DMS79 treated with DMSO at 0.1 percent for 48 hours (cell line): ENCODE results near the gene CLASP1.
A peak's percentile ranks its signal among the peaks of the same experiment; 100 is the strongest.
"Not testable (repeated sequence)": the region's sequence is repeated elsewhere in the genome, so short reads cannot be mapped to it uniquely, and the experiment has no call there.

ENCODE experiments used
- DNase-seq: peaks from one replicate; lab custom pipeline; 2025; lab: John Stamatoyannopoulos, UW

The CLASP1 gene

GRCh38 chr2:121613774-121614173, 35.5 kb downstream of the CLASP1 start:
- DNase-seq = no peak

DNA sequence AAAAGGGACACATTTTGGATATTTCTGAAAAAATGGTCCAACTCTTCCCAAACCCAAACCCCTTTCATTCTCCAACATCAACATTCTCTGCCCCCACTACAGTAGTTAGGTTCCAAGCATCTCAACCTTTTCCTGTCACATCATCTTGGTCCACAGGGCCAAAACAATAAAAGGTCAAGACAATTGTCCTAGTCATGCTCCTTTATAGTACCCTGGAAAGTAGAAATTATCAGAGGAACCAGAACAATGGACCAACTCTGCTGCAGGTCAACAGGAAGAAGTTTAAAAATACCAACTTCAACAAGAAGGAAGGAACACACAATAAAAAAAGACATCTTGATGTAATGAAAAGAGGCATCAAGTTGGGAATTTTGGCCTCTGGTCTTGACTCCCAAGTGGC, 36.1 kb downstream of the CLASP1 start:
- no peak for DNase-seq

DNA sequence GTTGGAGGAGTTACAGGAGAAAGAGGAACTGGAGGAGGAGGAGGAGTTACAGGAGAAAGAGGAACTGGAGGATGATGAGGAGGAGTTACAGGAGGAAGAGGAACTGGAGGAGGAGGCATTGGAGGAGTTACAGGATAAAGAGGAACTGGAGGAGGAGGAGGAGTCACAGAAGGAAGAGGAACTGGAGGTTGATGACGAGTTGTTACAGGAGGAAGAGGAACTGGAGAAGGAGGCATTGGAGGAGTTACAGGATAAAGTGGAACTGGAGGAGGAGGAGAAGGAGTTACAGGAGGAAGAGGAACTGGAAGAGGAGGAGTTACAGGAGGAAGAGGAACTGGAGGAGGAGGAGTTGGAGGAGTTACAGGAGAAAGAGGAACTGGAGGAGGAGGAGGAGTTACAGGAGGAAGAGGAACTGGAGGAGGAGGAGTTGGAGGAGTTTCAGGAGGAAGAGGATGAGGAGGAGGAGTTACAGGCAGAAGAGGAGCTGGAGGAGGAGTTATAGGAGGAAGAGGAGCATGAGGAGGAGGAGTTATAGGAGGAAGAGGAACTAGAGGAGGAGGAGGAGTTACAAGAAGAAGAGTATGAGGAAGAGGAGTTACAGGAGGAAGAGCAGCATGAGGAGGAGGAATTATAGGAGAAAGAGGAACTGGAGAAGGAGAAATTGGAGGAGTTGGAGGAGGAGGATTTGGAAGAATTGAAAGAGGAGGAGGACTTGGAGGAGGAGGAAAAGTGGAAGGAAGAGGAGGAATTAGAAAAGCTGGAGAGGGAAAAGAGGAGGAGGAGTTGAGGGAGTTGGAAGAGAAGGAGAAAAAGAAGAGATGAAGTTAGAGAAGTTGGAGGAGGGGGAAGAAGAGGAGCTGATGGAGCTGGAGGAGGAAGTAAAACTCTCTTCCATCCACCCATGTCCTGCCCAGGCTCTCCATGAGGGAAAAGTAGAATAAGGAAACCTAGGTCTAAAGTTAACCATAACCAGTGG, 37.2 kb downstream of the CLASP1 start:
- DNase-seq = no peak

GRCh38 chr2:121611048-121611649, 38.1 kb downstream of the CLASP1 start:
- not testable (repeated sequence) for DNase-seq

GRCh38 chr2:121610487-121610874, 38.8 kb downstream of the CLASP1 start:
- not testable (repeated sequence) for DNase-seq

- no peak for DNase-seq
These were observed 40.3 kb downstream of the CLASP1 start for GRCh38 chr2:121608967-121609366.

DNA sequence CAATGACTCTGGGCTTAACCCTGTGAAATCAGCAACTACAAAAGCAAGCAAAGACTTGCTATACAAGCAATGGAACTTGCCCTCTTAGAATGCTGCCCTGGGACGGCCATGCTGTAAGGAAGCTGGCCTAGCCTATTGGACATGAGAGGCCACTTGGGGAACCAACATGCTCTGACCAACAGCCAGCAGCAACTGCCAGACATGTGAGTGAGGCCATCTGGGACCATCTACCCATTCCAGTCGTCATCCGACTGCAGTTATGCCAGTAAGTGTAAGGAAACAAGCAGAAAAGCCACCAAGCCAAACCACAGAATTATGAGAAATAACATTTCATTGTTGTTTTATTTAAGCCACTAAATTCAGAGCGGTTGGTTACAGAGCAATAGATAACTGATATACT, 40.9 kb downstream of the CLASP1 start:
- DNase-seq = no peak

GRCh38 chr2:121605820-121606733, 43.2 kb downstream of the CLASP1 start:
- DNase-seq = no peak

- DNase-seq = no peak
These were observed 46.1 kb downstream of the CLASP1 start for GRCh38 chr2:121603185-121603584.

DNA sequence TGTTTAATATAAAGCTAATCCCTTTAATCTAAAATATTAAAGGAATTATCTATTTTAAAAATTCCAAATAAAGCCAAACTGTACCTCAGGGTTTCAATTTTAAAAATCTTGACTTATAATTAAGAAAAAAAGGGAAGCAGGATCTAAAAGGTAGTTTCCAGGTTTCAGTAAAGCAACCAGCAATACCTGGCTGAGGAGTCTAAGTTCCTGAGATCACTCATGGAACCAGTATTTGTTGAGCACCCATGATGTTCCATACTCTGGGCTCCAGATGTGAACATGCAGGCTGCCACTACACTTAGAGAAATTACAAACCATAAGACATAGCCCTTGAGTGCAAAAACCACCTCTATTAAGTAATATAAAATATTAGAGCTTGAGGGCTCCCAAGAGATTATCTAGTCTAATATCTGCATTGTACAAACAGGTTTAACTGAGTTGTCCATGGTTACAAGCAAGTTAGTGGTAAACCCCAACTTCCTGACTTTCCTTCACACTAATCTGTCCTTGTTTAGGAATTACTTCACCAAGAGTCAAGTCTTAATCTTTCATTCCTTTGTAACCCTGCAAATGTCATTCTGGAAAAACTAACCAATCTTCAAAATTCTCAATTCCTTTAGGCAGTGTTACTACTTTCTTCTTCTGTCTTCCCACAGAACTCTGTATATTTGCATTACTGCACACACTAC, 49.2 kb downstream of the CLASP1 start:
- DNase-seq = no peak

GRCh38 chr2:121598087-121598486, 51.2 kb downstream of the CLASP1 start:
- no peak for DNase-seq

DNA sequence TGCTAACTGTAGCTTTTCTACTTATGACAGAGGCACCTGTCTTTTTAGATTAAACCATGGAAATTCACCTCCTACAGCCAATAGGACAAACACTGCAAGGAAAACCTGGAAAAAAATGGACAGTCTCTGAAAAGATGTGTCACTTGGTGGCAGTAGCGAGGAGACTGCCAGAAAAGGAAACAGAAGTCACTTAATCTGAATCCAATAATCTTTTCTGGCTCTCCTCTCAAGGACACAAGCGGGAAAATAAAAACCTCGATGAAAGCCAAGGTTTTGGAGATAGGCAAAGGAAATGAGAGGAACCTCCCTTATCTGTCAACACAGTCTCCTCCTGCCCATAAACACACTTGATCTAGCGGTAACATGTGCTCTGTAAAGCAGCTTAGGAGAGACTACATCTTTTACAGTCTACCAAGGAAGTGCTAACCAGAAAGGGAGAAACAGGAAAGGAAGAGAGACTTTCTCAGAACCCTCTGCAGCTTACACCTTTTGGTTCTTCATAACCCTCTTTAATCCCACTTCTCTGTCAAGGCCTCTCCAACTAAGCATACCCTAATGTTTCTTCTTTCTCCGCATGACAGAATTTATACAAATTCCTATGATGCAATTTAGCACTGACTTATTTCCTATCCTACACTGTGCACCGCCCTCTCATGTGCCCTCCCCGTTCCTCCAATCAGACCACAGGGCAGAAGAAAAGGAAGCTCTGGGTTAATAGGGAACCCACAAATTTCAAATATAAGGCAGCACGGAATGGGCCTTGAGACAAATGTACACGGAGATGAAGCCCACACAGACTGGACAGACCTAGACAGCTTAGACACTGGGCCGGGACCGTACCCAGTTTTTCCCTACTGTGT, 52.8 kb downstream of the CLASP1 start:
- DNase-seq = peak; percentile 21

- DNase-seq = no peak
These were observed 54.0 kb downstream of the CLASP1 start for GRCh38 chr2:121595012-121595891.

GRCh38 chr2:121591199-121591598, 58.1 kb downstream of the CLASP1 start:
- DNase-seq = no peak

DNA sequence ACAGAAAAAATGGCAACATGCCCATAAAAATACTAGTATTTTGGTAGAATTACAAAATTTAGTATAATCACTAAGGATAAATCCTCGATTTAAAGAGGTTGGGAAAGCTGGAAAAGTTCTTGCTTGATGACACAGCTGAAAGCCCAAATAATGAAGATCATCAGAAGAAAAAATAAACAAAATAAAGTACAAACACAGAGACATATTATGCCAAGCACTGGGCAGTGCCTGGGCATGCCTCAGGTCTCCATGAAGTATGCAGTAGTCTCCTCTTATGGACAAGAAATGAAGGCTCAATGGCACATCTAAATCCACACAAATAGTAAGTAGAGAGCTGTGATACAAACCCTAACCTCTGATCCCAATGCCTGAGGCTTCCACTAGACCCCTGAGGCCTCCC, 60.9 kb downstream of the CLASP1 start:
- DNase-seq = no peak

GRCh38 chr2:121587131-121587530, 62.1 kb downstream of the CLASP1 start:
- DNase-seq = no peak

DNA sequence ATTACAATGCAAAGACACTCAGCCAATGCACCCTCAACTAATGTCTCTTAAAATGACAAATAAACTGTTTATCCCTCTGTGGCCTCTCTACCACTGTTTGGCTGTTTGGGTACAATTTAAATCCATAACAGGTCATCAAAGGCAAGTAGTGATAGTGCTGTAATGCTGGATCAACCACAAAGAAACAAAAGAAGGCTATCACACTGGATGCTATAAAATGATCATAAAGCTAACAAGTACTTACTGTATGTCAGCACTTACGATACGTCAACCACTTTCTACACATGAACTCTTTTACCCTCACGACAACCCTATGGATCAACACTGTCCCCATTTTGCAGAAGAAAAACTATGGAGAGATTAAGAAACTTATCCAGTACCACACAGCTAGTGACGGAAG, 64.5 kb downstream of the CLASP1 start:
- no peak for DNase-seq

GRCh38 chr2:121583555-121583954, 65.7 kb downstream of the CLASP1 start:
- peak; percentile 92 for DNase-seq

DNA sequence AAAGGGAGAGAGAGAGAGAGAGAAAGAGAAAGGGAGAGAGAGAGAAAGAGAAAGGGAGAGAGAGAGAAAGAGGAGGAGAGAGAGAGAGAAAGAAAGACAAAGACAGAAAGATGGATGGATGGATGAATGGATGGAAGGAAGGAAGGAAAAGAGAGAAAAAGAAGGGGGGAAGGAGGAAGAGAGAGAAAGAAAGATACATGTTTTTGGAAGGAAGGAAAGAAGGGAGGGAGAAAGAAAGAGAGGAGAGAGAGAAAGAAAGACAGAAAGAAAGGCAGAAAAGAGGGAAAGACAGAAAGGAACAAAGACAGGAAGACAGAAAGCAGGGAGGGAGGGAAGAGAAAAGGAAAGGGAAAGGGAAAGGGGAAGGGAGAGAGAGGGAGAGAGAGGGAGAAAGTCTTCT, 67.0 kb downstream of the CLASP1 start:
- DNase-seq = no peak

GRCh38 chr2:121579309-121579708, 70.0 kb downstream of the CLASP1 start:
- DNase-seq = no peak
